GM19397 (cell line): ENCODE measurements around the gene CPPED1.
"Not testable (repeated sequence)": the region's sequence is repeated elsewhere in the genome, so short reads cannot be mapped to it uniquely, and the experiment has no call there.

Experiments used
- ATAC-seq: cut with Tn5 transposase; IDR thresholded peaks from one replicate; pipeline ENCODE4 v1.9.1; 2021; ENCODE audit warnings: mild to moderate bottlenecking, moderate library complexity; ENCODE audit not compliant: unreplicated experiment

The CPPED1 gene, protein sequence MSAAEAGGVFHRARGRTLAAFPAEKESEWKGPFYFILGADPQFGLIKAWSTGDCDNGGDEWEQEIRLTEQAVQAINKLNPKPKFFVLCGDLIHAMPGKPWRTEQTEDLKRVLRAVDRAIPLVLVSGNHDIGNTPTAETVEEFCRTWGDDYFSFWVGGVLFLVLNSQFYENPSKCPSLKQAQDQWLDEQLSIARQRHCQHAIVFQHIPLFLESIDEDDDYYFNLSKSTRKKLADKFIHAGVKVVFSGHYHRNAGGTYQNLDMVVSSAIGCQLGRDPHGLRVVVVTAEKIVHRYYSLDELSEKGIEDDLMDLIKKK

DNA sequence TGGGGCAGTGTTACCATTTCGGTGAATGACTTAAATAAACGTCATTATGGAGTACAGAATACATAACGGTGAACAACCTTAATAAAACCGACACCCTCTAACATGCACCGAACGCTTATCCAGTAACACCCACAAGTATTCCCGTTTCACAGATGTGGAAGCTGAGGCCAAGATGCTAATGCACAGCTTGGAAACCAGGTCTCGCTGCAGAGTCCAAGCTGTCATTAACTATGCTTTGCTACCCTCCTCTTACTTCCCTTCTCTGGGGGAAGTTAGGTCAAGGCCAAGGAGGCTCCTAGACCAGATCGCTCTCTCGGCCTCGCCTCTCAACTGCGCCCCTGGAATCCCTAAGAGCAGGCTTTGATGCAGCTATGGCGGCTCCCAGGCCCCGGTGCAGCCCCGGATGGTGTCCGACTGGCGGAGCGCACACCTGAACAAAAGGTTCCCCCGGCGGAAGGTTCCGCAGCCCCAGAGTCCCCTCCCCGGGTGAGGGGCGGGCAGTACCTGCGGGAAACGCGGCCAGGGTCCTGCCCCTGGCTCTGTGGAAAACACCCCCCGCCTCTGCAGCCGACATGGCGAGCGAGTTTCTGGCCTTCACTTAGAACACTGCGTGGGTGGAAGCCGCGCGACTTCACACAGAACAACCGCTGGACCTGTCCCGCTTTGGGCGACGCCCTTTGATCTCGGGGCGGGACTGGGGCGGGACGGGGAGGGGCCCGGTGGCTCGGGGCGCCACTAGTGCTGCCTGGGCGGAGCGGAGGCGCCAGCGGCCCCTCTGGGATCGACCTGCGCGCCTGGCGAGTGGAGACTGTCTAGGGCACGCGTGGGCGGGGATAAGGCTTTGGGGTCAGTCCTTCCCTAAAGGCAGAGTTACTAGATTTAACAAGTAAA, at the start of gene CPPED1:
CPPED1 (minus strand) TSS at position 685 of the 891 bp plus-strand sequence; CDS start at position 574, 111 bp downstream.
- peak; percentile 93 for ATAC-seq

DNA sequence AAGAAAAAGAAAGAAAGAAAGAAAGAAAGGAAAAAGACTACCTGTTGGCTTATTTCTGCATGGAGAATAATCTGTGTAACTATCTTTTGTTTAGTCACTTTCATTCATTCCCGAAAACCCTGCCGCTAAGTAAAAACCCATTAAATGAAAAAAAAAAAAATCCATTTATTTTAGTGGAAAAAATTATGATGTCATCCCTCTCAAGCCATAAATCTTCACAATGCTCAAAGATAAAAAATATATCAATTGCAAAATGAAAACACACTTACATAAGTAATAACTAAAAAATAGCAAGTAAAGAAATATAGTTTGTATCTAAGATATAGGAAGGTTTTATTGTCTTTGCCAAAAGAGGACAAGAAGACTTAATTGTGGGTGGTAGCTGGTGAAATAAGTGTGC, 46.5 kb upstream of the CPPED1 start:
- no peak for ATAC-seq

DNA sequence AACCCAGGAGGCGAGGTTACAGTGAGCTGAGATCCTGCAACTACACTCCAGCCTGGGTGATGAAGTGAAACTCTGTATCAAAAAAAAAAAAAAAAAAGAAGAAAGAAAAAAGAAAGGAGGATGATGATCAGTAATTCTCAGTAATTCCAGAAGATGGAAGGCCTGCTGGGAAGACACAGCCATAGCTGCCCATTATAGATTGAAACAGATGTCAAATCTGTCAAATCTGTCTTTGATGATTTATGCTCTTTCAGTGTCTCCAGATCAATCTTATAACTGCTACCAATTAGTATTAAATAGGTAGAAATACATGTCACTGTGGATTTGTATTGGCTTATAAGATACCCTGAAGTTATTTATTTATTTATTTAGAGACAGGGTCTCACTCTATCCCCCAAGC, 42.9 kb upstream of the CPPED1 start:
- ATAC-seq = no peak

DNA sequence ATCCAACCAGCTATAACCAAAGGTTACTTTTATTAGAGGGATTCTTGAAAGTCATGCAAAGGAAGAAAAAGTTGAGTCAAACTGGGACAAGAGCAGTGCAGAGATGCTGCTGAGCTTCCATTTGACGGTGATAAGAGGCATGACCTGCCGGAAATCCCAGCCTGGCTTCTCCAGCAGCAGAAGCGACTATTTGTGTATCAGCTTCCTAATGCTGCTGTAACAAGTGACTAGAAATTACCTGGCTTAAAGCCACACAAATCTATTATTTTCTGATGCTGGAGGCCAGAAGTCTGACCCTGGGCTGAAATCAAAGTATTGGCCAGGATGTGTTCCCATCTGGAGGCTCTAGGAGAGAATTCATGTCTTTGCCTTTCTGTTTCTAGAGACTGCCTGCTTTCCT, 41.6 kb upstream of the CPPED1 start:
- ATAC-seq = no peak

DNA sequence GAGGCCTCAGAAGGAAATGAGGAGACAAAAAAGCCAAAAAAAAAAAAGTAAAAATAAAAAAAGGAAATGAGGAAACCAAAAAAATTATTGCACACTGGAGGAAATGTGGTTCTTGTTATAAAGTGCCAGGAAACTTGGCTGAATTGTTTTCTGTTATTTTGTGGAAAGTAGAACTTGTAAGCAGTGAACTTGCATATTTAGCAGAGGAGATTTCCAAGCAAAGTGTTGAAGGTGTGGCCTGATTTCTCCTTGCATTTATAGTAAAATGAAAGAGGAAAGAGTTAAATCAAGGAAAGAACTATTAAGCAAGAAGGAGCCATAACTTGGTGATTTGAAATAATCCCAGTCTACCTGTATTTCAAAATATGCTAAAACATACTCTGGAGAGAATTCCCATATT, 34.1 kb upstream of the CPPED1 start:
- ATAC-seq = no peak

DNA sequence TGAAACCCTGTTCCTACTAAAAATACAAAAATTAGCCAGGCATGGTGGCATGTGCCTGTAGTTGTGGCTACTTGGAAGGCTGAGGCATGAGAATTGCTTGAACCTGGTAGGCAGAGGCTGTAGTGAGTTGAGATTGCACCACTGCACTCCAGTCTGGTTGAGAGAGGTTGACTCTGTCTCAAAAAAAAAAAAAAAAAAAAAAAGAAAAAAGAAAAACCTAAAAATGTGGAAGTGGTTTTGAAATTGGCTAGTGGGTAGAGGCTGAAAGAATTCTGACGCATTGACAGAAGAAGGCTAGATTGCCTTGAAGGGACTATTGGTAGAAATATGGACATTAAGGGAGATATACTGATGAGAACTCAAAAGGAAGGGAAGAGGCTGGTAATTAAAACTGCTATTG, 33.6 kb upstream of the CPPED1 start:
- no peak for ATAC-seq

DNA sequence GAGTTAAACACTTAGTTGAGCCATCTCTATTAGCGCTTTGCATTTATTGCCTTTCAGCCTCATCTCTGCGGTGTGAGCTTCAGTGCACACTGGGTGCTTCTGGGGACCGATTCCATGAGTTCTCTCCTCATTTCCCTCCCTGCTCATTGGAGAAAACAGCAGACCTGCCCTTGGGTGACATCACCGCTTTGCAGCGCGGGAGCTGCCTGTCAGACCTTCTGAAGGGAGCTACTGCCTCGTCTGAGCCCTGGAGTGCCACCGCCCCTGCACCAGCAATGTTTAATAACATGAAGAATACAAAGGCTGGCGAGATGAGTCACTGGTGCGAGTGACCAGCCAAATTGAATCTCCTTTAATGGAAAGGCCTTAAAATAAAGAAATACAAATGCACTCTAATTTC, 30.2 kb upstream of the CPPED1 start:
- no peak for ATAC-seq

DNA sequence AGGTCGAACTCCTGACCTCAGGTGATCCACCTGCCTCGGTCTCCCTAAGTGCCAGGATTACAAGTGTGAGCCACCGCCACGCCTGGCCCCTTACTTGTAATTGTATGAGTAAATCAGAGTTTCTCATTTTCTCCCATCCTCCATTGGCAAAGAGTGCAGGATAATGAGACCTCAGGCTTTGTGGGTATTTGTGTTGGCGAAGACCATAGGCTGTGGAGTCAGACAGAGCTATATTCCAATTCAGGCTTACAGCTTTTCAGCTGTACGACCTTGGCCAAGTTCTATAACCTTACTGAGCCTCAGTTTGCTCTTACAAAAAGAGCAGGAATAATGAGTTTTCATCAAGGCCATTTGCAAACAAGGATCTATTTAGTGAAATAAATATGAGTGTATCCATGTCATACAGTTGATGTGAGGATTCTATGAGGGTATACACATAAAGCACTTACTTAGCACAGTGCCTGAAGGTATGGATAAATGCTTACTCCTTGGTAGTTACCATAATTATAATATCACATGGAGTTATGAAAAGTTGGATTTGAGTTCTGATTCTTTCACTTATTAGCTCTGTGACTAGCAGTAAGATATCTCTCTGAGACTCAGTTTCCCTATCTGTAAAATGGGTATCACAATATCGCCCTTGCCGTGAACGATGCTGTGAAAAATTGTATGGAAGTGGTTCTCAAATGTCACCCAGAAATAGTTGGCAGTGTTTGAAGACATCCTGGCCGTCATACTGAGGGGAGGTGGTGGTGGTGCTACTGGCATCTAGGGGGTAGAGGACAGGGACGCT, 25.6 kb upstream of the CPPED1 start:
- no peak for ATAC-seq

DNA sequence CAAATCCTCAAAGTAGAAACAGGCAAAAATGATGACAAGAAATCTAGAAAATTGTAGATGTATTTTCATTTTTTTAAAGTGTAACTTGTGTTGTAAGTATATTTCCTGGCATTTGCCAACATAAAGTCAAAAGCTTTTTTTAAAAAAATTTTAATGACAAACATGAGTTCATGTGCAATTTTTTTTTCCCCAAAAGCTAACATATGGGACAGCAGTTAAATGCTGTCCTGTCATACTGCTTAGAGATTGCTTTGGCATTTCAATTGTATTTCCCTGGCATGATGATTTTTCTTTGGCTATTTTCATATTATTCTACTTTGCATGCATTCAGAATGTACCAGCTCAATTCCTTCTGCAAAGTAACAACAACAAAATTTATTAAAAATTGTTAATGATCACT, 24.5 kb upstream of the CPPED1 start:
- ATAC-seq = no peak

DNA sequence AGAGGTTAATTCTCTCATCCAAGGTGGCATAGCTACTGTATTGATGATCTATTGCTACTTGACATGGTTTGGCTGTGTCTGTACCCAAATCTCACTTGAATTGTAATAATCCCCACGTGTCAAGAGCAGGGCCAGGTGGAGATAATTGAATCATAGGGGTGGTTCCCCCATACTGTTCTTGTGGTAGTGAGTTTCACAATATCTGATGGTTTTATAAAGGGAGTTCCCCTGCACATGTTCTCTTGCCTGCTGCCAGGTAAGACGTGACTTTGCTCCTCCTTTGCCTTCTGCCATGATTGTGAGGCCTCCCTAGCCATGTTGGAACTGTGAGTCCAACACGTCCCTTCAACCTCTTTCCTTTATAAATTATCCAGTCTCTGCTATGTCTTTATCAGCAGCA, 22.9 kb upstream of the CPPED1 start:
- ATAC-seq = no peak

DNA sequence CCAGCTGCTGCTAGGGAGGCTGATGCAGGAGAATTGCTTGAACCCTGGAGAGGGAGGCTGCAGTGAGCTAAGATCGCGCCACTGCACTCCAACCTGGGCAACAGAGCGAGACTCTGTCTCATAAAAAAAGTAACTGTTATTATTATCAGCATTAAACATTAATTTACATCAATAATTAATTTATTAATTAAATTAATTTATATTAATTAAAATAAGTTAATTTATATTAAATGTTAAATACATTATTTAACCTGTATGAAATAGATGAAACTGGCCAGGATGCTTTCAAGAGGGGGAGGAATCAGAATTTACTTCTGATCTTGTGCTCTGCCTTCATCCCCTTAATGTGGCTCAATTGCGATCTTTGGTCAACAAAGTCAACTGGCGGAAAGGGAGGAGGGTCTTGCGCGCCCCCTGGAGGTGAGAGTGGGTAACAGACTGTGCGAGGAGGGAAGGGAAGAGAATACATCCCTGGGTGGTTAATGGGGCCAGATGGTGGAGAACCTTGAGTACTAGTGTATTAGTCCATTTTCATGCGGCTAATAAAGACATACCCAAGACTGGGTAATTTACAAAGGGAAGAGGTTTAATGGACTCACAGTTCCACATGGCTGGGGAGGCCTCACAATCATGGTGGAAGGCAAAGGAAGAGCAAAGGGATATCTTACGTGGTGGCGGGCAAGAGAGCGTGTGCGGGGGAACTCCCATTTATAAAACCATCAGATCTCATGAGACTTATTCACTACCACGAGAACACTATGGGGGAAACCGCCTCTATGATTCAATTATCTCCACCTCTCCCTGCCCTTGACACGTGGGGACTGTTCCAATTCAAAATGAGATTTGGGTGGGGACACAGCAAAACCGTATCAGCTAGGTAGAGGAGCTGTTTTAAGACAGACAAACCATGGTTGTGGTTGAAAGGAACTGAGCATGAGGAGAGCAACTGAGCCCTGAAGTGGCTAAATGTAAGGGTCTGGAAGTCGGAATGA, 15.7 kb upstream of the CPPED1 start:
- ATAC-seq = no peak

DNA sequence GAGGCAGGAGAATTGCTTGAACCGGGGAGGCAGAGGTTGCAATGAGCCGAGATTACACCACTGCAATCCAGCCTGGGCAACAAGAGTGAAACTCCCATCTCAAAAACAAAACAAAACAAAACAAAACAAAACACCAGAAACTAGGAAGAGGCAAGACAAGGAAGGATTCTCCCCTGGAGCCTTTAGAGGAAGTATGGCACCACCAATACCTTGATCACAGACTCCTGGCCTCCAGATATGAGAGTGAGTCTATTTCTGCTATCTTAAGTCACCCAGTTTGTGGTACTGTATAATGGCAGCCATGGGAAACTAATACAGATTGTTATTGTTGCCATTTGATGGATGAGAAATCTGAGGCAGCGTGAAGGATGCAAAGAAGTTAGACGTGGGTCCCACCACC, 14.6 kb upstream of the CPPED1 start:
- ATAC-seq = no peak

DNA sequence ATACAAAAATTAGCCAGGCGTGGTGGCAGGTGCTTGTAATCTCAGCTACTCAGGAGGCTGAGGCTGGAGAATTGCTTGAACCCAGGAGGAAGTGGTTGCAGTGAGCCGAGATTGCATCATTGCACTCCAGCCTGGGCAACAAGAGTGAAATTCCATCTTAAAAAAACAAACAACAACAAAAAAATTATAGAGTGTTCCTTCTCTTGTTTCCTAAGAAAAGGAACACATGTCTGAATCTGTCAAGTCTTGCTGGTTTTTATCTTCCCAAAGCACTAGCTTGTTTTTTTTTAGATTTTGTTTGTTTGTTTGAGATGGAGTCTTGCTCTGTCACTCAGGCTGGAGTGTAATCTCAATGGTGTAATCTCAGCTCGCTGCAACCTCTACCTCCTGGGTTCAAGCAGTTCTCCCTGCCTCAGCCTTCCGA, 13.1 kb upstream of the CPPED1 start:
- not testable (repeated sequence) for ATAC-seq

DNA sequence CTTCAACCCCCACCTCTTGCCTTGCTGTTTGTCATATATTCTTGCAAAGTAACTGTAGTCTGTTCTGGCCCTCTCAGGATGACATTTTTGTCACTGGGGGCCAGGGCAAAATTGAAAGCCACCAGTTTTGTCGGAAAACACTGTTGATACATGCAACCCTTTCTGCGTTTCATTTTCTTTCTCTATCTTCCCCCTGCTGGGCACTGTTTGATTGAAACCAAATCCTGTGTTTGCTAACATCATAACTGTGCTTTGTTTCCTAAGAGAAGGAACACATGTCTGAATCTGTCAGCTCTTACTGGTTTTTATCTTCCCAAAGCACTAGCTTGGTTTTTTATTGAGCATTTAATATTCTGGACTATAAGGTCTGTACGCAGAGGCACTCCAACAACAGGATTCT, 11.7 kb upstream of the CPPED1 start:
- ATAC-seq = no peak

DNA sequence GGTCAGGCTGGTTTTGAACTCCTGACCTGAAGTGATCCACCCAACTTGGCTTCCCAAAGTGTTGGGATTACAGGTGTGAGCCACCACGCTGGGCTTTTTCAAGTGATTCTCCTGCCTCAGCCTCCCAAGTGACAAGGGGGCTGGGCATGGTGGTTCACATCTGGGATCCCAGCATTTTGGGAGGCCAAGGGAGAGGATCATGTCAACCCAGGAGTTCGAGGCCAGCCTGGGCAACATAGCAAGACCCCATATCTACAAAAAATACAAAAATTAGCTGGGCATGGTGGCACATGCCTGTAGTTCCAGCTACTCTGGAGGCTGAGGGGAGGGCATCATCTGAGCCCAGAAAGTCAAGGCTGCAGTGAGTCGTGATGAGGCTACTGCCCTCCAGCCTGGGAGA, 10.0 kb upstream of the CPPED1 start:
- ATAC-seq = not testable (repeated sequence)

DNA sequence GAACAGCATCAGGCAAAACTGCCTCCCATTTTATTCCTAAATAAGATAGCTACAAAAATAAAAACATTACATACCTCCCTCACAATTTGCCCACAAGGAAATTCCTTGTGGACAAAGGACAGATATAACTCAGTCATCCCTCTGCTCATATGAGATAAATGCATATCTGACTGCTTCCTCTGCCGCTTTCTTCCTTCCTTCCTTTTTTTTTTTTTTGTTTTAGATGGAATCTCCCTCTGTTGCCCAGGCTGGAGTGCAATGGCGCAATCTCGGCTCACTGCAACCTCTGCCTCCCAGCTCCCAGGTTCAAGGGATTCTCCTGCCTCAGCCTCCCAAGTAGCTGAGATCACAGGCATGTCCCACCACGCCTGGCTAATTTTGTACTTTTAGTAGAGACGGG, 9.6 kb upstream of the CPPED1 start:
- ATAC-seq = not testable (repeated sequence)

DNA sequence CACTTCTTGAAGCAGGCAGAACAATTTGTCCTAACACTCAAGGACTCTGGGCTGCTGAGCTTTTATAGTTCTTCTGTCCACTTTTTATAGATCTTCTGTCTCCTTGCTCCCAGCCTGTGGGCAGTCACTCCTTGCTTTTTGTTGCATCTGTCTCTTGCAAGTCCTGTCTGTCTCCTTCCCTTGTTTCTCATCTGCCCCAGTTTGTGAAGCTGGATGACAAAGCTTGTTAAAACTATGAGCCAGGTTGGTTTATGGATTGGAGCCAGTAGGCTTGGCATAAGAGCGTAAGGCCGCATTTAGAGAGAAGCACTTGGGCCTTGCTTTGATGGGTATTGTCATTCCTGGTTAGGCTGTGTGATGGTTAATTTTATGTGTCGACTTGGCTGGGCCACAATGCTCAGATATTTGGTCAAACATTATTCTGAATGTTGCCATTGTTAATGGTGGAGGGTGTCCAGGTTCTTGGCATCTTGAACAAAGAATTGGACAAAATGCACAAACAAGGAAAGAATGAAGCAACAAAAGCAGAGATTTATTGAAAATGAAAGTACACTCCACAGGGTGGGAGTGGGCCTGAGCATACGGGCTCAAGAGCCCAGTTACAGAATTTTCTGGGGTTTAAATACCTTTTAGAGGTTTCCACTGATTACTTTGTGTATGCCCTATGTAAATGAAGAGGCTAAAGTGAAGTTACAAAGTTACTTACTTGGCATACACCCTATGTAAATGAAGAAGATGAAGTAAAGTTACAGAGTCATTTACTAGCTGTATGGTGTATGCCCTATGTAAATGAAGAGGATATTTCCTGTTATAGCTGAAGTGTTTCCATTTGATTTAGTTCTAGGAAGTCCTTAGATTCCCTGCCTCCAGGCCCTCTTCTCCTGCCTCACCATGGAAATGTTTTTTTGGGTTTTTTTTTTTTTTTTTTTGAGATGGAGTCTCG, 8.0 kb upstream of the CPPED1 start:
- no peak for ATAC-seq

DNA sequence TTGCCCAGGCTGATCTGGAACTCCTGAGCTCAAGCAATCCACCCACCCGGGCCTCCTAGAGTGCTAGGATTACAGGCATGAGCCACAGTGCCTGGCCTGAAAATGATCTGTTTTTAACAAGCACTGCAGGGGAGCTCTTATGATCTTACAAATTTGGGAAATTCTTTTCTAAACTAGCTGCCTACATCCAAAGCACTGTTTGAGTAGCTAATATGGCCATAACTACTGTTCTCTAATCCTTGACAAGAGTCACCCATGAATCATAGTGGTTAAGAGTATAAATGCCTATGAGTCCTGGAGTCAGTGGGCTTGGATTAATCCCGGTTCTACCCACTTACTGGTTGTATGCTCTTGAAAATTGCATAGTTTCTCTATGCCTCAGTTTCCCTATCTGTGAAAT, 1.4 kb upstream of the CPPED1 start:
- no peak for ATAC-seq

DNA sequence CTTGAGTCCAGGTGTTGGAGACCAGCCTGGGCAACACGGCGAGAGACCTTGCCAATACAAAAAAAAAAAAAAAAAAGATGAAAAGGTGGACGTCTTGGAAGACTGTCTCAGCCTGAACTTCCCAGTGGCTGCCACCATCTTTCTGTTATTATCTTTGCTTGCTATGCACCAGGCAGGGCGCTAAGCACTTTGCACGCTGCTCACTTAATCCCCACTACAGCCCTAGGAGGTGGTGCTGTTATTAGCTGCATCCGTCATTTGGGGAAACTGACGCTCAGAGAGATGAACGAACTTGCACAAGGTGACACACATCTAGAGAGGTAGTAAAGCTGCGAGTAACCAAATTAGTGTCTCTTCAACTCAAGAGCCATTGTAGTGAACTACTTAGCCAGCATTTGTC, 708 bp upstream of the CPPED1 start:
- ATAC-seq = no peak
